Measurements from ENCODE around the gene CASP2. TPM values are rescaled to one million over a fixed set of nuclear protein-coding genes. Genes with fewer than 3 reads are reported as not detected.

Gene CASP2
- total RNA-seq, 1 experiment from 2014 or later = 64.1 TPM

DNA sequence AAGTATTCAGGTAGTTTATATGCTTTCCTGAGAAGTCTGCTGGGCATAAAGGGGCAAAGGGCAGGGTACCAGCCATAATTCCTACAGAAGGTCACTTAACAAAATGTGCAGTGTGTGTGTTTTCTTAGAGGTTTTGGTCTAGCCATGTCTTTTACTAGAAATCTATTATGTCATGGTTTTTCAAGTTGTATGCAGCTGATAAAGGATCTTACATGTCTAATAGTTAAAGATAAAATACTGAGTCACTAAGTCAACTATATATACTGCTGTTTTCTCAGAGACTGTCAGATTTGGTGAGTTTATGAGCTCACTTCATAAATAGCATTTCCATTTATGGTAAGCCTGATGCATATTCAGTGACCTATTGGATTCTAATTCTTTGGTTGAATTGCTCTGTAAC lies 7.7 kb downstream of the CASP2 start:
- H3K4me2 ChIP-seq (ENCODE audit: low read length) = no peak overlapping the region

GRCh38 chr7:143296686-143297085 lies 8.5 kb downstream of the CASP2 start:
- H3K4me2 ChIP-seq (ENCODE audit: low read length) = no peak overlapping the region
- H3K36me3 ChIP-seq (ENCODE audit: control insufficient read depth in 1 of 2, insufficient read depth in 2 of 2, low read length in 2 of 2) = peaks cover 69 to 79% of the 10 kb centered on the region in 2 experiments
- no peak for ATAC-seq
- H3K4me1 ChIP-seq (ENCODE audit: control insufficient read depth in 1 of 2, insufficient read depth in 2 of 2, low read length in 2 of 2) = no peaks in the 10 kb centered on the region
- H3K9me2 ChIP-seq (ENCODE audit: insufficient read depth) = no peaks in the 10 kb centered on the region
- H3K9ac ChIP-seq (ENCODE audit: low read length) = no peak overlapping the region
- H3K27ac ChIP-seq (ENCODE audit: low read depth, low read length) = no peak overlapping the region
- BruUV-seq (replicated peaks) = no TSS peak
- H3K4me3 ChIP-seq (replicated peaks in 1 of 2; ENCODE audit: low read depth in 1 of 2, low read length in 2 of 2) = no peak overlapping the region
- H3K79me2 ChIP-seq (ENCODE audit: insufficient read depth, low read length) = peaks cover 47% of the 10 kb centered on the region
- intact Hi-C loops (cut with micrococcal nuclease) = no loop called here
- RAD21 ChIA-PET (ENCODE audit: low non-redundant PET in 1 of 2, low total read pairs in 2 of 2, uncharacterized antibody in 2 of 2, unreplicated experiment in 2 of 2) = no interaction called here
- CTCF ChIA-PET = interaction anchor here (0.8 to 1.0 kb wide), 2 partner anchors 9 to 12 kb away, joined by 3 to 4 read pairs; partner anchors contain the start of gene CASP2
- H4K20me1 ChIP-seq (ENCODE audit: insufficient read depth) = peaks cover 5% of the 10 kb centered on the region; the same call in 1 of the 2 replicates
- H3K9me3 ChIP-seq (ENCODE audit: control insufficient read depth in 1 of 2, insufficient read depth in 1 of 2, low read depth in 1 of 2, low read length in 2 of 2) = no peaks in the 10 kb centered on the region
- H3K27me3 ChIP-seq (ENCODE audit: insufficient read depth, low read length) = no peaks in the 10 kb centered on the region
- no peak overlapping the region for H2AFZ ChIP-seq (ENCODE audit: low read depth, low read length, poor library complexity, severe bottlenecking)
- DNase-seq (ENCODE audit: low read depth, low spot score) = no peak
- no peak for TF ChIP-seq RAD21 (IDR thresholded peaks at IDR 0.05; ENCODE audit: low read depth)
- POLR2A ChIA-PET = no interaction called here

More for the DNA sequence above, 7.7 kb downstream of the CASP2 start:
- no peak for TF ChIP-seq EZH2phosphoT487 (IDR thresholded peaks at IDR 0.05; ENCODE audit: borderline replicate concordance)
- TF ChIP-seq MAX (IDR thresholded peaks at IDR 0.05) = no peak
- TF ChIP-seq FOSL1 (IDR thresholded peaks at IDR 0.05; ENCODE audit: low read depth) = no peak
- no peak for TF ChIP-seq SP1 (IDR thresholded peaks at IDR 0.05; ENCODE audit: low read depth)
- TF ChIP-seq POLR2A (IDR thresholded peaks at IDR 0.05; ENCODE audit: borderline replicate concordance, extremely low read depth, insufficient read depth, insufficient read length) = no peak
- no peak overlapping the region for H3K27ac ChIP-seq (ENCODE audit: low read depth, low read length)
- H3K9me3 ChIP-seq (ENCODE audit: control insufficient read depth in 1 of 2, insufficient read depth in 1 of 2, low read depth in 1 of 2, low read length in 2 of 2) = no peaks in the 10 kb centered on the region
- DNase-seq (ENCODE audit: low read depth, low spot score) = no peak
- no peak overlapping the region for H3K9ac ChIP-seq (ENCODE audit: low read length)
- H3K9me2 ChIP-seq (ENCODE audit: insufficient read depth) = no peaks in the 10 kb centered on the region
- no peak overlapping the region for H2AFZ ChIP-seq (ENCODE audit: low read depth, low read length, poor library complexity, severe bottlenecking)
- intact Hi-C loops (cut with micrococcal nuclease) = no loop called here
- ChIA-PET RAD21 (ENCODE audit: low non-redundant PET in 1 of 2, low total read pairs in 2 of 2, uncharacterized antibody in 2 of 2, unreplicated experiment in 2 of 2) (no interaction called here), CTCF (no interaction called here), POLR2A (no interaction called here)
- no peaks in the 10 kb centered on the region for H3K27me3 ChIP-seq (ENCODE audit: insufficient read depth, low read length)
- H3K4me3 ChIP-seq (replicated peaks in 1 of 2; ENCODE audit: low read depth in 1 of 2, low read length in 2 of 2) = no peak overlapping the region
- ATAC-seq = no peak
- H4K20me1 ChIP-seq (ENCODE audit: insufficient read depth) = peaks cover 5% of the 10 kb centered on the region; the same call in 1 of the 2 replicates
- H3K36me3 ChIP-seq (ENCODE audit: control insufficient read depth in 1 of 2, insufficient read depth in 2 of 2, low read length in 2 of 2) = peaks cover 66 to 71% of the 10 kb centered on the region in 2 experiments
- no peaks in the 10 kb centered on the region for H3K4me1 ChIP-seq (ENCODE audit: control insufficient read depth in 1 of 2, insufficient read depth in 2 of 2, low read length in 2 of 2)
- BruUV-seq (replicated peaks) = no TSS peak
- H3K79me2 ChIP-seq (ENCODE audit: insufficient read depth, low read length) = peaks cover 54% of the 10 kb centered on the region

Data from HCT116 (cell line).